ENCODE results near the gene MEIS2. TPM values are rescaled to one million over a fixed set of nuclear protein-coding genes. Genes with fewer than 3 reads are reported as not detected.

Gene MEIS2
- total and polyA plus RNA-seq, 2 of the 13 experiments (the other 11 are each of a cell fraction or from before 2014, with no cell fraction given): 10.7 to 12.4 TPM

DNA sequence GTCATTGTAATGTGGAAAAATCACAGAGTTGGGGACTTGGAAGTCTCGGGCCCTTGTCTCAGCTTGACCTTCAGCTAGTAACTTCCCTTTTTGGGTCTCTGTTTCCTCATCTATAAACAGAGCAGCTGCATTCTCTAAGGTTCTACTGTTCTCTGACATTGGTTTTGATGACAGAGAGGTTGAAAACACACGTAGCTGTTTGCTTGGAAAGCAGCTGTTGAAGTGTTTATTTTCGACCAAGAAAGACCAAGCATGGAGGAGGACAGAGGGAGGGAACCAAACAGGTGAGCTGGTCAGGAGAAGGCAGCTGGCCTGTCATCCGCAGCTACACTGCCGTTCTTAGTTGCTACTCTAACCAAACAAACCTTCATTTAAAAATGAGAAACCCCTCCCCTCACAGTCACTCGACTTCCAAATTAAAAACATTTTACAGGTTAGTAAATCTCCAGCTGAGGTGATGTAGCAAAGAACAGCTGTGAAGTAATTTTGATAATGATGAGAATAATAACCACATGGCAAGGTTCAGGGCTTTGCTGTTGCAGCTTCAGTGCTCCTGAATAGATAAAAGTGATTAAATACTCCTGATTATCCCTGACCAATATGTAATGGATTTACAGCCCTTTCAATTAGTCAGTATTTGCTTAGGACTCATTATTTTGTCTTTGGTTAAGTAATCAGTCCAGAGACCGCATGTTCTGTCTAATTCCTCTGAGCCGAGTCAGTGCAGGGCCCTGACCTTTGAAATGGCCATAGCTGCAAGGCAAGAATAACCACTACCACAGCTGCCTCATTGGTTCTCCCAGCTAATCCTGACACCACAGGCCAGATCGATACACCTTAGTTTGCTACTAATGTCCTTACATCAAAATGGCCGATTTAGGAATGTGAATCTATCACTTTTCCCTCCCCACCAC lies 65.3 kb downstream of the MEIS2 start (continued):
- TF ChIP-seq, protein P1, sequence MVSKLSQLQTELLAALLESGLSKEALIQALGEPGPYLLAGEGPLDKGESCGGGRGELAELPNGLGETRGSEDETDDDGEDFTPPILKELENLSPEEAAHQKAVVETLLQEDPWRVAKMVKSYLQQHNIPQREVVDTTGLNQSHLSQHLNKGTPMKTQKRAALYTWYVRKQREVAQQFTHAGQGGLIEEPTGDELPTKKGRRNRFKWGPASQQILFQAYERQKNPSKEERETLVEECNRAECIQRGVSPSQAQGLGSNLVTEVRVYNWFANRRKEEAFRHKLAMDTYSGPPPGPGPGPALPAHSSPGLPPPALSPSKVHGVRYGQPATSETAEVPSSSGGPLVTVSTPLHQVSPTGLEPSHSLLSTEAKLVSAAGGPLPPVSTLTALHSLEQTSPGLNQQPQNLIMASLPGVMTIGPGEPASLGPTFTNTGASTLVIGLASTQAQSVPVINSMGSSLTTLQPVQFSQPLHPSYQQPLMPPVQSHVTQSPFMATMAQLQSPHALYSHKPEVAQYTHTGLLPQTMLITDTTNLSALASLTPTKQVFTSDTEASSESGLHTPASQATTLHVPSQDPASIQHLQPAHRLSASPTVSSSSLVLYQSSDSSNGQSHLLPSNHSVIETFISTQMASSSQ (IDR thresholded peaks at IDR 0.05; ENCODE audit: low read depth): no peak
- TF ChIP-seq, protein P1 (CRISPR knock-in tag; IDR thresholded peaks at IDR 0.05; ENCODE audit: borderline replicate concordance): no peak
- TF ChIP-seq, protein P2, sequence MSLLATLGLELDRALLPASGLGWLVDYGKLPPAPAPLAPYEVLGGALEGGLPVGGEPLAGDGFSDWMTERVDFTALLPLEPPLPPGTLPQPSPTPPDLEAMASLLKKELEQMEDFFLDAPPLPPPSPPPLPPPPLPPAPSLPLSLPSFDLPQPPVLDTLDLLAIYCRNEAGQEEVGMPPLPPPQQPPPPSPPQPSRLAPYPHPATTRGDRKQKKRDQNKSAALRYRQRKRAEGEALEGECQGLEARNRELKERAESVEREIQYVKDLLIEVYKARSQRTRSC (CRISPR knock-in tag; IDR thresholded peaks at IDR 0.05; ENCODE audit: low read depth): no peak
- no peak; the same call in 1 of the 2 replicates for TF ChIP-seq MED1 (CRISPR knock-in tag; IDR thresholded peaks at IDR 0.05)
- TF ChIP-seq, protein P3, sequence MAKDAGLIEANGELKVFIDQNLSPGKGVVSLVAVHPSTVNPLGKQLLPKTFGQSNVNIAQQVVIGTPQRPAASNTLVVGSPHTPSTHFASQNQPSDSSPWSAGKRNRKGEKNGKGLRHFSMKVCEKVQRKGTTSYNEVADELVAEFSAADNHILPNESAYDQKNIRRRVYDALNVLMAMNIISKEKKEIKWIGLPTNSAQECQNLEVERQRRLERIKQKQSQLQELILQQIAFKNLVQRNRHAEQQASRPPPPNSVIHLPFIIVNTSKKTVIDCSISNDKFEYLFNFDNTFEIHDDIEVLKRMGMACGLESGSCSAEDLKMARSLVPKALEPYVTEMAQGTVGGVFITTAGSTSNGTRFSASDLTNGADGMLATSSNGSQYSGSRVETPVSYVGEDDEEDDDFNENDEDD (CRISPR knock-in tag; IDR thresholded peaks at IDR 0.05; ENCODE audit: borderline replicate concordance): no peak
- TF ChIP-seq ZNF296 (CRISPR knock-in tag; conservative IDR thresholded peaks at IDR 0.05): no peak
- TF ChIP-seq SPEN (CRISPR knock-in tag; IDR thresholded peaks at IDR 0.05; ENCODE audit: low read depth): no peak
- TF ChIP-seq ZNF138 (CRISPR knock-in tag; IDR thresholded peaks at IDR 0.05; ENCODE audit: low read depth): no peak
- TF ChIP-seq, protein P4, sequence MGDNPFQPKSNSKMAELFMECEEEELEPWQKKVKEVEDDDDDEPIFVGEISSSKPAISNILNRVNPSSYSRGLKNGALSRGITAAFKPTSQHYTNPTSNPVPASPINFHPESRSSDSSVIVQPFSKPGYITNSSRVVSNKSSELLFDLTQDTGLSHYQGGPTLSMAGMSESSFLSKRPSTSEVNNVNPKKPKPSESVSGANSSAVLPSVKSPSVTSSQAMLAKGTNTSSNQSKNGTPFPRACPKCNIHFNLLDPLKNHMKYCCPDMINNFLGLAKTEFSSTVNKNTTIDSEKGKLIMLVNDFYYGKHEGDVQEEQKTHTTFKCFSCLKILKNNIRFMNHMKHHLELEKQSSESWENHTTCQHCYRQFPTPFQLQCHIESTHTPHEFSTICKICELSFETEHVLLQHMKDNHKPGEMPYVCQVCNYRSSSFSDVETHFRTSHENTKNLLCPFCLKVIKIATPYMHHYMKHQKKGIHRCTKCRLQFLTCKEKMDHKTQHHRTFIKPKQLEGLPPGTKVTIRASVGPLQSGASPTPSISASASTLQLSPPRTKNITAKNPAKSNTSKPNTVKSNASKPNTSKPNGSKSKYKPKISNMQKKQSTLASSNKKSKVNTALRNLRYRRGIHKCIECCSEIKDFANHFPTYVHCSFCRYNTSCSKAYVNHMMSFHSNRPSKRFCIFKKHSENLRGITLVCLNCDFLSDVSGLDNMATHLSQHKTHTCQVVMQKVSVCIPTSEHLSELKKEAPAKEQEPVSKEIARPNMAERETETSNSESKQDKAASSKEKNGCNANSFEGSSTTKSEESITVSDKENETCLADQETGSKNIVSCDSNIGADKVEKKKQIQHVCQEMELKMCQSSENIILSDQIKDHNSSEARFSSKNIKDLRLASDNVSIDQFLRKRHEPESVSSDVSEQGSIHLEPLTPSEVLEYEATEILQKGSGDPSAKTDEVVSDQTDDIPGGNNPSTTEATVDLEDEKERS (CRISPR knock-in tag; IDR thresholded peaks at IDR 0.05): no peak
- no peak for TF ChIP-seq STAT5B (CRISPR knock-in tag; IDR thresholded peaks at IDR 0.05)
- TF ChIP-seq SALL1 (CRISPR knock-in tag; IDR thresholded peaks at IDR 0.05): peak; percentile 60
- no peak for TF ChIP-seq ZNF746 (CRISPR knock-in tag; IDR thresholded peaks at IDR 0.05)
- no peak for TF ChIP-seq TARDBP (CRISPR knock-in tag; IDR thresholded peaks at IDR 0.05)
- peak in 1 of 2 experiments; percentile 40; a peak in 2 of 4 replicates for TF ChIP-seq EP300 (IDR thresholded peaks at IDR 0.05; ENCODE audit: low read depth in 2 of 2, low read length in 2 of 2)
- TF ChIP-seq EP300 (CRISPR knock-in tag; IDR thresholded peaks at IDR 0.05; ENCODE audit: borderline replicate concordance): no peak
- TF ChIP-seq, protein P5, sequence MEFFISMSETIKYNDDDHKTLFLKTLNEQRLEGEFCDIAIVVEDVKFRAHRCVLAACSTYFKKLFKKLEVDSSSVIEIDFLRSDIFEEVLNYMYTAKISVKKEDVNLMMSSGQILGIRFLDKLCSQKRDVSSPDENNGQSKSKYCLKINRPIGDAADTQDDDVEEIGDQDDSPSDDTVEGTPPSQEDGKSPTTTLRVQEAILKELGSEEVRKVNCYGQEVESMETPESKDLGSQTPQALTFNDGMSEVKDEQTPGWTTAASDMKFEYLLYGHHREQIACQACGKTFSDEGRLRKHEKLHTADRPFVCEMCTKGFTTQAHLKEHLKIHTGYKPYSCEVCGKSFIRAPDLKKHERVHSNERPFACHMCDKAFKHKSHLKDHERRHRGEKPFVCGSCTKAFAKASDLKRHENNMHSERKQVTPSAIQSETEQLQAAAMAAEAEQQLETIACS (CRISPR knock-in tag; IDR thresholded peaks at IDR 0.05): no peak
- TF ChIP-seq HOXA9 (CRISPR knock-in tag; IDR thresholded peaks at IDR 0.05; ENCODE audit: borderline replicate concordance): no peak
- no peak for TF ChIP-seq PAF1 (CRISPR knock-in tag; IDR thresholded peaks at IDR 0.05)

Data from HepG2 (cell line).